Retinal pigment epithelial cell (primary cell): ENCODE data around the gene C1orf174.

Experiments
- DNase-seq: peaks from one replicate; pipeline ENCODE4 v3.0.0-alpha.2; 2010; ENCODE audit warnings: low read depth
- H3K4me3 ChIP-seq: 2 replicates; pipeline ENCODE4 v1.5.1; 2011; ENCODE audit warnings: mild to moderate bottlenecking, low read length, control low read depth, moderate library complexity
- CTCF ChIP-seq: conservative IDR thresholded peaks from 2 replicates; pipeline ENCODE4 v1.5.1; 2011; ENCODE audit warnings: low read depth, low read length, control low read depth, inconsistent platforms

The C1orf174 gene

DNA sequence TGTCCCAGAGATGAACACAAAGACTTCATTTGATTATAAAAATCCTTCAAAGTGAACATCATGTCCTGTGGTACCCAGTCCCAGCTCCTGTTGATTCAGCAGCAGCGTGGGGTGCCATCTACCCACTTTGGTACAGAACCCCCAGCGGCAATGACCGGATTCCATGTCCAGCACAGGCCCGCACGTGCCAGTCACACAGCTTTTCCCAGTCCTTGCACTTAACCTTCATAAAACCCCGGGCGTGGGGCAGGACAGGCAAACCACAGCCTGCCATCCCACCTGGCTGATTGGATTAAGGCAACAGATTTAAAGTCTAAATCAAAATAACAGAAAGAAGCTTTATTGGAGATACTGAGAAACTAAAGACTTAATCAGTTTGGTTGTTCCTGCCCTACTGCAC lies 58.6 kb downstream of the C1orf174 start:
- no peak for TF ChIP-seq CTCF
- no peak overlapping the region for H3K4me3 ChIP-seq
- no peak for DNase-seq
